Retinal pigment epithelial cell (primary cell): ENCODE measurements around the gene VSX1.

Source experiments
- DNase-seq: peaks from one replicate; pipeline ENCODE4 v3.0.0-alpha.2; 2010; ENCODE audit warnings: low read depth
- H3K4me3 ChIP-seq: 2 replicates; pipeline ENCODE4 v1.5.1; 2011; ENCODE audit warnings: mild to moderate bottlenecking, low read length, control low read depth, moderate library complexity
- CTCF ChIP-seq: conservative IDR thresholded peaks from 2 replicates; pipeline ENCODE4 v1.5.1; 2011; ENCODE audit warnings: low read depth, low read length, control low read depth, inconsistent platforms

The VSX1 gene

GRCh38 chr20:25100914-25101313 lies 19.0 kb upstream of the VSX1 start:
- no peak for DNase-seq
- H3K4me3 ChIP-seq = no peak overlapping the region
- TF ChIP-seq CTCF = no peak

- no peak overlapping the region for H3K4me3 ChIP-seq
- TF ChIP-seq CTCF = no peak
- DNase-seq = no peak
These were observed 17.7 kb upstream of the VSX1 start for GRCh38 chr20:25099601-25100140.

- TF ChIP-seq CTCF = no peak
- no peak overlapping the region for H3K4me3 ChIP-seq
- no peak for DNase-seq
These were observed 15.6 kb upstream of the VSX1 start for GRCh38 chr20:25097498-25097897.

- DNase-seq = no peak
- H3K4me3 ChIP-seq = no peak overlapping the region
These were observed 8.8 kb upstream of the VSX1 start for GRCh38 chr20:25090492-25091429.

GRCh38 chr20:25089662-25090061 lies 7.7 kb upstream of the VSX1 start:
- no peak overlapping the region for H3K4me3 ChIP-seq
- DNase-seq = no peak
- TF ChIP-seq CTCF = no peak

More at GRCh38 chr20:25090492-25091429, 8.8 kb upstream of the VSX1 start:
- TF ChIP-seq CTCF = no peak

- H3K4me3 ChIP-seq = no peak overlapping the region
- DNase-seq = no peak
- TF ChIP-seq CTCF = no peak
These were observed 7.2 kb upstream of the VSX1 start for GRCh38 chr20:25089096-25089495.

- DNase-seq = no peak
- TF ChIP-seq CTCF = no peak
- H3K4me3 ChIP-seq = no peak overlapping the region
These were observed 6.3 kb upstream of the VSX1 start for GRCh38 chr20:25088267-25088666.
